COR-L47 (cell line): ENCODE data around the gene SERPINB1.
"Not testable (repeated sequence)": the region's sequence is repeated elsewhere in the genome, so short reads cannot be mapped to it uniquely, and the experiment has no call there.

Experiments
- DNase-seq: peaks from one replicate; lab custom pipeline; 2025; lab: John Stamatoyannopoulos, UW

Gene SERPINB1

GRCh38 chr6:2817903-2818443 is 23.7 kb downstream of the SERPINB1 start:
- DNase-seq = no peak

- DNase-seq = no peak
These were observed 25.5 kb downstream of the SERPINB1 start for GRCh38 chr6:2816158-2816557.

DNA sequence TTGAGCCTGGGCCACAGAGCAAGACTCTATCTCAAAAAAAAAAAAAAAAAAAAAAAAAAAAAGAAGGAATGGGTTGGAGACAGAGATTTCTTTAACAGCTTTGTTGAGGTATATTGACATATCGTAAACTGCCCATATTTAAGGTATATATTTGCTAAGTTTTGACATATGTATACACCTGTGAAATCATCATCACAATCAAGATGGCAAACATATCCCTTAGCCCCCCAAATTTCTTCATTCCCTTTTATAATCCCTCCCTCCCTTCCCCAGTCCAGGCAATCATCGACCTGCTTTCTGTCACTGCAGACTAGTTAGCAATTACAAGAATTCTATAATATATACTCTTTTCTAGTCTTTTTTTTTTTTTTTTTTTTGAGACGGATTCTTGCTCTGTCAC is 29.0 kb downstream of the SERPINB1 start:
- DNase-seq = no peak

DNA sequence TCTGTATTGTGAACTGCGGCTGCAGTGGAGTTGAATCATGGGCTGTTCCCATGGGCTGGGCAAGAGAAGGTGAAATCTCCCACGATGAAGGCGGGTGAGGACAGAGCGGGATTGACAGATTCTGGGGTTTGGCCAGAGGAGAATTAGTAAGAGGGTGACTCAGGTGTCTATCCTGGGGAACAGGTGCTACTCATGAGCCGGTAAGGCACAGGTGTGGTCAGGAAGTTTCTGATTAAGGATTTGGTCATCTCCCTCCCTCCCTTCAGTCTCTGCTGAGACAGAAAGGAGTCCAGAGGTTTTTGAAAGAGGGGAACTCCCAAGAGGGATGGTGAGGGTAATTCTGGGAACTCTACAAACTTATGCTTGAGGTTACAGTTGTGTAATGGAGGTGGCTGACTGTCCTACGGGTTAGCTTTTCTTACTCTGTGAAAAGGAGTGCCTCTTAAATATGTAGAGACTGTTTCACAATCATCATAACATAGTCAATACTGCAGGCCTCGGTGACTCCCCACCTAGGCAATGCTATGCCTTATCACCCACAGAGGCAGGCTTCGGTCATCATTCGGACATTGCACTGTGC is 31.5 kb downstream of the SERPINB1 start:
- no peak for DNase-seq

- no peak for DNase-seq
These were observed 32.6 kb downstream of the SERPINB1 start for GRCh38 chr6:2809015-2809414.

DNA sequence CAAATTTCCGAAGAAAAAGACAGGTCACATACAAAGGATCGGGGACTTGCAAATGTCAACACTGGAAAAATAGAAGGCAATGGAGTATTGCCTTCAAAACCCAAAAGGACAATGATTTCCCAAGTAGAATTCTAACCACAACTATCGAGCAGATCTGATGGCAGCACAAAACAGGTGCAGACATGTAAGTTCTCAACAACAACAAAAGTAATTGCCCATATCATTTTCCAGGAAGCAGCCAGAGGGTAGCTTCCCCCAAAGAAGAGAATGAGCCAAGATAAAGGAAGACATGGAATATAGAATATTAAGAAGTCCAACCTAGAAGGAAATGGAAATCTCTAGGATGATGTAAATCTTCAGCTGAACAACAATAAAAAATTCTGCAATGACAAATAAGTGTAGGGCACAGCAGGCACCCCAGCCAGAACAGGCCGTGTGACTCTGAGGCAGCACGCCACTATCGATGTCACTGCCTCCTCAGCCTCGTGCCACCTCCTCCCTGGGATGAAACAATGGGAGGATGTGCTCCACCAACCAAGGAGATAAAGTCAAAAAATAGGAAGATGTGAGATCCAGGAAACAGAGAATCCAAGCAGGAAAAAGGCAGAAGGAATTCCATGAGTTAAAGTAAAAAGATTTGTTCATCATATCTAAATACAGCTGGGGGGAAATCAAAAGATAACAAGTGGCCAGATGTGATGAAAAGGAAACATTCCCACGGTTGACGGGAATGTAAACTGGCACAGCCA is 34.1 kb downstream of the SERPINB1 start:
- DNase-seq = no peak

DNA sequence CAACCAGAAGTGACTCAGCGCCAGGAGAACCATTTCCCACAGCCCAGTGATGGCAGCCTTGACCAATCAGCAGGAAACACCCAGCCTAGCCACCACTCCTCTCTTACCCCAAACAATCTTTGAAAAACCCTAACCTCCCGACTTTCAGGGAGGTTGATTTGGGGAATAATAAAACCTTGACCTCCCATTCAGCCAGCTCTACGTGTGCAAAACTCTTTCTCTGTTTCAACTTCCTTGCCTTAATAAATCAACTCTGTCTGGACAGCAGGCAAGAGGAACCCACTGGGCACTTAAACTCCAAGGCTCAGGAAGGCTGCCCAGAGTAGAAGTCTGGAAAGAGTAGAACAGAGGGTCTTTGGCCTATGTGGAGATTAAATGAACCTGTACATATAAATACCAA is 35.0 kb downstream of the SERPINB1 start:
- DNase-seq = no peak

- no peak for DNase-seq
These were observed 36.6 kb downstream of the SERPINB1 start for GRCh38 chr6:2805031-2805430.

DNA sequence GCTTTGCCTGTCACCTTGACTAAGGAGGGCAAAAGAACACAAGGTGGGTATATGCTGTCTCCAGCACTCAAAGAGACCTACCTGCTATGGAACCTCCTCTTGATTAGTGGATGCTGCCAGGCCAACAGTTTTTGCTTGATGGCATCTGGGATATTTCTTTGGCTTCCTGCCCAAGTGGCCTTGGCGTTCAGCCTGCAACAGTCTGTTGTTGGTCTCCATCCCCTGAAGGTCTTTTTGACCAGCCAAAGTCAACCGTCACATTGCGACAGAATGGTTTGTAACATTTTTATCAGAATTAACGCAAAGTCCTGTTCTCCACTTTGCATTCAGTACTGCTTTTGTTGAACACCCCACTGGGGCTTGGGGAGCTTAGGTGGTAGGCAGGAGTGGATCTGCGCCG is 37.1 kb downstream of the SERPINB1 start:
- no peak for DNase-seq

- no peak for DNase-seq
These were observed 37.8 kb downstream of the SERPINB1 start for GRCh38 chr6:2803731-2804429.

DNA sequence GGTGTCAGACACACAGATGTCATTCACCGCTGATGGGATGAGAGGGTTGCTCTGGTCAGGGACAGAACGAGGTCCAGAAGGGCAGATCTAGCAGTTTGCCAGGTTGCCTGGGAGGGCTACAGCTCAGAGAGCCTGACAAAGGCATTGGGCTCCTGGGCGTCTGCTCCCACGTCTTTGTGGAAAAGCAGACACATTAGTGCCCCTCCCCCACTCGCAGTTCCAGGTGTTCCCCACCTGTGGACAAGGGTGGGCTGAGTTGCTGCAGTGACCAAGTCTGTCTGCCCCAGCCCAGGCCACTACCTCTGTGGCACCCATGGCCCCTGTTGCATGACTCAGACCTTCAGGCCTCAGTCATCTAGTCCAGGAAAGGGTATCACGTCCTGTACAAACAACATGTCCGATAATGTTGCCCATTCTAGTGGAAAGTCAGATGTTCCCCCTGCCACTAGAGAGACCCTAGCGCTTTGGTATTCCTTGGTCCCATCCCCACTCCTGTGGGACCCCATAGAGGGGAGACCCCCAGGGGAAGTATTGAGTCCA is 39.1 kb downstream of the SERPINB1 start:
- DNase-seq = no peak

DNA sequence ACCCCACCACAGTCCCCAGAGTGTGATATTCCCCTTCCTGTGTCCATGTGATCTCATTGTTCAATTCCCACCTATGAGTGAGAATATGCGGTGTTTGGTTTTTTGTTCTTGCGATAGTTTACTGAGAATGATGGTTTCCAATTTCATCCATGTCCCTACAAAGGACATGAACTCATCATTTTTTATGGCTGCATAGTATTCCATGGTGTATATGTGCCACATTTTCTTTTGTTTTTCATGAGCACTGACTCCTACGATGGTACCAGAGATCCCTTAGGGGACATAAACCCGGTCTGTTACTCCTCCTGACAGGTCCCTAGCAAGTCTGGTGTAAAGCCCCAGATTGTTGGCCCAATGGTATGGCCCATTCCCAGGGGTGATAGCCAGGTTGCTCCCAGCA is 40.0 kb downstream of the SERPINB1 start:
- not testable (repeated sequence) for DNase-seq

DNA sequence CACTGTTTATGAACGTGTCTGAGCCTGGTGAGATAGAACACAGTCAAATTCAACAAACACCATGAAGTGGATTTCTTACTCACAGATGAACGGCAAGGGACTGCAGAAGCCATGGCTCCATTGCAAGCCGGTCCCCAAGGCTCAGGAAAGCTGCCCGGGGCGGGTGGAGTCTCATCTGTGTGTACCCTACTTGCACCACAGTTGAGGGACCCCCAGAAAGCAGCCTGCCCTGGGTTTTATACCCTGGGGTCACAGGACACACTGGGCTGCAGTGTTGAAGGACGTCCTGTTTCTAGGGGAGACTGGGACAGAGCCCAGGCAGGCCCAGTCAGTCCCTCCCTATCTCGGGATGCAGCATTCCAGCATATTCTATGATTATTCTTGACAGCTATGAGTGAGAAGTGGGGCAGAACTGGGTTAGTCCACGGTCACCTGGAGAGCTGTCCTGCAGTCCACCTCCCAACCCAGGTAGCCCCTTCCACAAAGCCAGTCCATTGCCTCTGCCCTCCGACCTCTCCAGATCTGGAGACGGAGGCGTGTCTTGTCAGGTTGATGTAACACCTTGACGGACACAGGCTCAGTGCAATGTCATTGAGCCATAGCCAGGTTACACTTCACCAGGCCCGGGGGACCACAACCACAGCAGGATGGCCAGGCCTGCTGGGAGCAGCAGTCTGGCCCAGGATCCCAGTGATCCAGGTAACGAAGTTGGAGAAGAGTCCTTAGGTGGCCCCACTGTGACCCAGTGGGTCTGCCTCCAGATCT is 40.9 kb downstream of the SERPINB1 start:
- DNase-seq = no peak

DNA sequence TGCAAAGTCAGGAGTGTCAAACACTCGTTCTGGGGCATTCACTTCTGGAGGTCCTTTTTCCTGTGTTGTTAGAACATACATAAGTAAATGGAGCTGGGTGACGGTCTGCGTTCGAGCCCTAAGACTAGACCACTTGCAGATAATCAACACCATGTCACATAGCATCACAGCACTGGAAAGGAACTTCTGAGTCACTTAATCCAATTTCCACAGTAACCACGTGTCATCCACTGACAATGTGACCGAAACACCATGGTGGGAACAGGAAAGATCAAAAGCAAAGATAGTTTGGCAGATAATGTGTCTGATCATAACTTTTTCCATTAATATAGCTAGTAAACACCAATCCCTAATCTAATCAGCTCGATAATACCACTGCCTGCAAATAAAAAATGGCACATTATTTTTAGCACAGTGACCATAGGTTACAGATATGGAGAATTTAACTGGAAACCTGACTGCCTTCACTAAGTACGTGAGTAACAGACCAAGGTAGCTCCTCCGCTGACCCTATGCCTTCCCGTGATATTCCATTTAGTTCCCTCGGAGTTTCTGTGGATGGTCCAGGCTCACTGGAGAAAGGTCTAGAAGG is 41.6 kb downstream of the SERPINB1 start:
- no peak for DNase-seq

GRCh38 chr6:2798586-2799134 is 43.0 kb downstream of the SERPINB1 start:
- no peak for DNase-seq

DNA sequence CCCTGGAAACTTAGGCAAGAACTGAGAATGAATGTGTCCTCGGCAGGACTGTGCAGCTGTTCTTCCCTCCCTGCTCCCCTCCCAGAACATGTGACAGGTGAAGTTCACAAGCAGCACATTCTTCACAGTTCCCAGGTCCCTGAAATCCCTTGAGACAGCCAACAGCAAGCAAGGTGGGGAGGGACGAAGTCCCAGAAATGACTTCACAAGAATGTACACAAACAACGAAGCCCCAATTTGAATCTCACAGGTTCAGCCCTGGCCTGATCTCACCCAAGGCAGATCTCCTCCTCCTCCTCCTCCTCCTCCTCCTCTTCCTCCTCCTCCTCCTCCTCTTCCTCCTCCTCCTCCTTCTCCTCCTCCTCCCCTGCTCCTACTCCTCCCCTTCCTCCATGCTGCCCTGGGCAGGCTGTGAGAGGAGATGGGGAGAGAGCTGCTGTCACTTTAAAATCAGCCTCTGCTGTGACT is 44.1 kb downstream of the SERPINB1 start:
- DNase-seq = no peak

DNA sequence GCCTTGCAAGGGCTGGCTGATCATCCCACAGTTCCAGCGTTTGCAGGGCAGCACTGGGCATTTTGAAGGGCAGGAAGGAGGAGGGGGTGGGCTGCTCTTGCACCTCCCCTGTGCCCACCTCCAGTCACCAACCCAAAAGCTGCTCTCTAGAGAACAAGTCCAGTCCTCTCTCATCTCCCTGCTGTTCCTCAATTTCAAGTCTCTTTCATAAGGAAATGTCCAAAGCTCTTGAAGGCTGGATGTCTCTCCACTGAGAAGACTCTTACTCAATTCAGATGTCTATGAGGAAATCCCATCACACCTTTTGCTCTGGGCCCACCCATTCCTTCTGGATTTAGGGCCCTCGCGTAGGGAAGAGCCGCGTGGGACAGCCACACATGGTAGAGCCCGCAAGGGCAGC is 44.8 kb downstream of the SERPINB1 start:
- DNase-seq = no peak

DNA sequence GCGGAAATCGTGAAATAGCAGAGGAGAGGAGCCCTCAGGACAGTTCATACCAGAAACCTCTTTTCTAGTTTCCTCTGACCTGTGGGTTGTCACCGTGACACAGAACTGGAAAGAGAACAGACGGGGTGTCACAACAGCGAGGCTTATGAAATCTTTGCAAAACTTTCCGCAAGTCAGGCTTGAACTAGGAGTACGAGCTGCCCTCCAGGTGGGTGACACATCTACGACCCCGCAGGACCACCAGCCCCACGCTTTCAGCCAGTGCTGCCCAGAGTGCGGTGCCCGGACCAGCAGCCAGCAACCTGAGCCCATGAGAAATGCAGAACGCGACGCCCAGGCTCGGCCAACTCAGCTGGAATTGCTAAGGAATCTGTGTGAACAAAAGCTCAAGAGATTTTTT is 45.7 kb downstream of the SERPINB1 start:
- no peak for DNase-seq

DNA sequence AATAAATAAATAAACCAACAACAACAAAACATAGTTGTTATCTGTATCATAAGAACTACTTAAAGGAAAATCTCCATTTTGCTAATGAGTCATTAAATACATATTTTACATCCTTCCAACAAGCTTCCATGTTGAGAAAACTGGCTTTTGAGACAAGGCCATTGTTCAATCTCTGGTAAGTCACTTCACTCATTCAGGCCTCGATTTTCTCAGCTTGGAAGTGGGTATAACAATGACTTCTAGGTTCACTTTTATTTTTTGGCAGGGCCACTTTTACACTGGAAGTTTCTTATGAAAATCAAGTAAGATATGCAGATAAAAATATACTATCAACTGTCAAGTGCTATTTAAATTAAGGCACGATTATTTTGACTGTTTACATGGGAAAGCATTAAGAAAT is 46.5 kb downstream of the SERPINB1 start:
- no peak for DNase-seq

DNA sequence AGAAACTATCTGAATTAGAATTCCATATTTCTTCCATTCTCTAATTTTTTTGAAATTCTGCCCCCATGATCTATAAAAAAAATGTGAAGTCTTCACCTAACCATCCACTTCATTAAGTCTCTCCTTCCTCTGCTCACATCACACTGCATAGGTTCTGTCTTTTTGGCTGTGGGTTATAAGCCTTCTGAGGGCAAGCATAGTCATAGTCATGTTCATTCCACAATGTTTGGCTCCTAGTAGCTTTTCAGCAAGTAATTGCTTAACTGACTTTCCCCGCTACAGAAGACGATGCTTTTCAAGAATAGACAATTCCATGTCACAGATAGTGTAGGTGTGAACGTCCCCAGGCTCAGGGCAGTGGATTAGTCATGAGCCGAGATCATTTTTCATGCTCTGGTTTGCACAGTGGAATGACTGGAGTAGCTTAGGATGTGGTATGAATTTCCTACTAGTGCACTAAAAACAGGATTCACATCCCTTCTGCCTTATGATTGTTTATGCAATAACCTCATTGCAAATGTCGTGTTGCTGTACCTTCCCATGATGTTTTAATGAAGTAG is 47.4 kb downstream of the SERPINB1 start:
- no peak for DNase-seq
